ENCODE measurements around the gene RAMACL. TPM values are rescaled to one million over a fixed set of nuclear protein-coding genes. Genes with fewer than 3 reads are reported as not detected.
"Not testable (repeated sequence)": the region's sequence is repeated elsewhere in the genome, so short reads cannot be mapped to it uniquely, and the experiment has no call there.

RAMACL gene
- total RNA-seq, 2 experiments from 2014 or later, result 0.30 to 0.41 TPM

GRCh38 chr6:166582258-166582657, 4.2 kb downstream of the RAMACL start:
- Histone ChIP-seq H3K4me3 (ENCODE audit: low read depth, low read length, poor library complexity, severe bottlenecking) (no peak overlapping the region), H3K9me2 (ENCODE audit: insufficient read depth, low read length) (no peaks in the 10 kb centered on the region), H3K79me2 (ENCODE audit: insufficient read depth, low read depth, low read length) (no peaks in the 10 kb centered on the region), H3K4me2 (ENCODE audit: low read length) (no peak overlapping the region), H3K27ac (ENCODE audit: low read depth, low read length, poor library complexity, severe bottlenecking) (no peak overlapping the region), H3K4me1 (ENCODE audit: insufficient read depth, low read length, poor library complexity, severe bottlenecking) (peaks cover 5% of the 10 kb centered on the region), H3K9me3 (ENCODE audit: low read length) (no peaks in the 10 kb centered on the region), H4K20me1 (ENCODE audit: insufficient read depth, low read length) (no peaks in the 10 kb centered on the region), H2AFZ (ENCODE audit: low read length) (no peak overlapping the region), H3K36me3 (ENCODE audit: insufficient read depth, low read length) (no peaks in the 10 kb centered on the region)
- no TSS peak for BruUV-seq (replicated peaks)
- intact Hi-C loops (cut with micrococcal nuclease; ENCODE audit: unreplicated experiment), result no loop called here
- ChIA-PET CTCF (ENCODE audit: unreplicated experiment) (no interaction called here), POLR2A (no interaction called here)
- no peak for DNase-seq (ENCODE audit: low spot score)
- TF ChIP-seq, protein P1, sequence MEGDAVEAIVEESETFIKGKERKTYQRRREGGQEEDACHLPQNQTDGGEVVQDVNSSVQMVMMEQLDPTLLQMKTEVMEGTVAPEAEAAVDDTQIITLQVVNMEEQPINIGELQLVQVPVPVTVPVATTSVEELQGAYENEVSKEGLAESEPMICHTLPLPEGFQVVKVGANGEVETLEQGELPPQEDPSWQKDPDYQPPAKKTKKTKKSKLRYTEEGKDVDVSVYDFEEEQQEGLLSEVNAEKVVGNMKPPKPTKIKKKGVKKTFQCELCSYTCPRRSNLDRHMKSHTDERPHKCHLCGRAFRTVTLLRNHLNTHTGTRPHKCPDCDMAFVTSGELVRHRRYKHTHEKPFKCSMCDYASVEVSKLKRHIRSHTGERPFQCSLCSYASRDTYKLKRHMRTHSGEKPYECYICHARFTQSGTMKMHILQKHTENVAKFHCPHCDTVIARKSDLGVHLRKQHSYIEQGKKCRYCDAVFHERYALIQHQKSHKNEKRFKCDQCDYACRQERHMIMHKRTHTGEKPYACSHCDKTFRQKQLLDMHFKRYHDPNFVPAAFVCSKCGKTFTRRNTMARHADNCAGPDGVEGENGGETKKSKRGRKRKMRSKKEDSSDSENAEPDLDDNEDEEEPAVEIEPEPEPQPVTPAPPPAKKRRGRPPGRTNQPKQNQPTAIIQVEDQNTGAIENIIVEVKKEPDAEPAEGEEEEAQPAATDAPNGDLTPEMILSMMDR (conservative IDR thresholded peaks at IDR 0.05; ENCODE audit: low read length), result no peak
- TF ChIP-seq EZH2phosphoT487 (IDR thresholded peaks at IDR 0.05; ENCODE audit: borderline replicate concordance, low read depth, low read length), result no peak

DNA sequence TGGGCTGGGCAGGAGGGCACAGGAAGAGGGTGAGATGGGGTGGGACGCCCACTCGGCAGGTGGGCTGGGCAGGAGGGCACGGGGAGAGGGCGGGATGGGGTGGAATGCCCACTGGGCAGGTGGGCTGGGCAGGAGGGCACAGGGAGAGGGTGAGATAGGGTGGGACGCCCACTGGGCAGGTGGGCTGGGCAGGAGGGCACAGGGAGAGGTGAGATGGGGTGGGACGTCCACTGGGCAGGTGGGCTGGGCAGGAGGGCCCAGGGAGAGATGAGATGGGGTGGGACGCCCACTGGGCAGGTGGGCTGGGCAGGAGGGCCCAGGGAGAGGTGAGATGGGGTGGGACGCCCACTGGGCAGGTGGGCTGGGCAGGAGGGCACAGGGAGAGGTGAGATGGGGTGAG, 4.7 kb downstream of the RAMACL start:
- DNase-seq (ENCODE audit: low spot score); H3K27ac ChIP-seq (ENCODE audit: low read depth, low read length, poor library complexity, severe bottlenecking); H3K79me2 ChIP-seq (ENCODE audit: insufficient read depth, low read depth, low read length); H3K4me3 ChIP-seq (ENCODE audit: low read depth, low read length, poor library complexity, severe bottlenecking); H3K4me1 ChIP-seq (ENCODE audit: insufficient read depth, low read length, poor library complexity, severe bottlenecking); CTCF ChIA-PET (ENCODE audit: unreplicated experiment); POLR2A ChIA-PET; H3K9me3 ChIP-seq (ENCODE audit: low read length); H2AFZ ChIP-seq (ENCODE audit: low read length); H3K9me2 ChIP-seq (ENCODE audit: insufficient read depth, low read length); H4K20me1 ChIP-seq (ENCODE audit: insufficient read depth, low read length); H3K36me3 ChIP-seq (ENCODE audit: insufficient read depth, low read length); H3K4me2 ChIP-seq (ENCODE audit: low read length); intact Hi-C loops (cut with micrococcal nuclease; ENCODE audit: unreplicated experiment); BruUV-seq (replicated peaks): not testable (repeated sequence)

DNA sequence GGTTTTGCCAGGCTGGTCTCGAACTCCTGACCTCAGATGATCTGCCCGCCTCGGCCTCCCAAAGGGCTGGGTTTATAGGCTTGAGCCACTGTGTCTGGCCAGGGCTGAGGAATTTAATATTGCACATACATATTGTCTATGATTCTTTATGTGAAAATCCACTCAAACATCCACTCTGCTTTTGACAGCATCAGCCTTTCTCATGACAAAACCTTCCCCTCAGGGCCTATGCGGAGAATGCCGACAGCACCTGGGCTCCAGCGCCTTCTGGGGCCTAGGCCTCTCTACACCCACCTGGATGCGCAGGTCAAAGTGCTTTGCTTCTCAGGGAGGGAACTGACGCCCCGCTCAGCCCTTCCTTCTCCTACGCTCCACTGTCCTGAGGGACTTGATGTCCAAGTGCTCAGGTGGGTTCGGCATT, 5.4 kb downstream of the RAMACL start:
- ChIA-PET POLR2A (no interaction called here), CTCF (ENCODE audit: unreplicated experiment) (no interaction called here)
- no TSS peak for BruUV-seq (replicated peaks)
- intact Hi-C loops (cut with micrococcal nuclease; ENCODE audit: unreplicated experiment), result no loop called here
- no peak for DNase-seq (ENCODE audit: low spot score)
- H3K4me2 ChIP-seq (ENCODE audit: low read length), result no peak overlapping the region
- H3K27ac ChIP-seq (ENCODE audit: low read depth, low read length, poor library complexity, severe bottlenecking), result no peak overlapping the region
- no peaks in the 10 kb centered on the region for H3K9me2 ChIP-seq (ENCODE audit: insufficient read depth, low read length)
- no peaks in the 10 kb centered on the region for H4K20me1 ChIP-seq (ENCODE audit: insufficient read depth, low read length)
- H3K36me3 ChIP-seq (ENCODE audit: insufficient read depth, low read length), result no peaks in the 10 kb centered on the region
- H2AFZ ChIP-seq (ENCODE audit: low read length), result no peak overlapping the region
- no peaks in the 10 kb centered on the region for H3K4me1 ChIP-seq (ENCODE audit: insufficient read depth, low read length, poor library complexity, severe bottlenecking)
- H3K9me3 ChIP-seq (ENCODE audit: low read length), result no peaks in the 10 kb centered on the region
- H3K79me2 ChIP-seq (ENCODE audit: insufficient read depth, low read depth, low read length), result no peaks in the 10 kb centered on the region
- TF ChIP-seq EZH2phosphoT487 (IDR thresholded peaks at IDR 0.05; ENCODE audit: borderline replicate concordance, low read depth, low read length), result no peak
- TF ChIP-seq, protein P1 (conservative IDR thresholded peaks at IDR 0.05; ENCODE audit: low read length), result no peak
- H3K4me3 ChIP-seq (ENCODE audit: low read depth, low read length, poor library complexity, severe bottlenecking), result no peak overlapping the region
